GM23338 (cell line): Measurements from ENCODE around the gene NKX6-1. TPM values are rescaled to one million over a fixed set of nuclear protein-coding genes. Genes with fewer than 3 reads are reported as not detected.

Experiments used
- ATAC-seq: fragments of 200-7000 bp; cut with Tn5 transposase; 3 replicates; pipeline ENCODE4 v1.9.1; 2020
- DNase-seq: peaks from one replicate; pipeline ENCODE4 v3.0.0-alpha.2; 2015; ENCODE audit warnings: low spot score
- H2AFZ ChIP-seq: fragments of 200-600 bp; sonication (generic); 2 replicates; pipeline ENCODE4 v1.8.0; 2016; ENCODE audit warnings: antibody characterized with exemption, mild to moderate bottlenecking, moderate library complexity
- H3F3A ChIP-seq: fragments of 200-600 bp; sonication (generic); replicated peaks from 2 replicates; pipeline ENCODE4 v1.8.0; 2017; ENCODE audit warnings: antibody characterized with exemption, mixed run types, low read depth
- H3K27ac ChIP-seq: fragments of 200-600 bp; sonication (generic); 2 replicates; pipeline ENCODE4 v1.6.1; 2016; ENCODE audit warnings: low read depth
- H3K27me3 ChIP-seq: fragments of 200-600 bp; sonication (generic); 2 replicates; pipeline ENCODE4 v1.8.0; 2016; ENCODE audit warnings: mild to moderate bottlenecking, mixed run types, moderate library complexity; ENCODE audit not compliant: insufficient read depth
- H3K36me3 ChIP-seq: fragments of 200-600 bp; sonication (generic); 2 replicates; pipeline ENCODE4 v1.8.0; 2016; ENCODE audit warnings: mild to moderate bottlenecking; ENCODE audit not compliant: insufficient read depth
- H3K4me1 ChIP-seq: fragments of 200-600 bp; sonication (generic); 2 replicates; pipeline ENCODE4 v1.8.0; 2016; ENCODE audit warnings: mild to moderate bottlenecking, moderate library complexity; ENCODE audit not compliant: insufficient read depth
- H3K4me2 ChIP-seq: fragments of 200-600 bp; sonication (generic); 2 replicates; pipeline ENCODE4 v1.7.1; 2017; ENCODE audit warnings: mixed run types
- H3K4me3 ChIP-seq: fragments of 200-600 bp; sonication (generic); 2 replicates; pipeline ENCODE4 v1.6.1; 2016; ENCODE audit warnings: mixed run types
- H3K79me2 ChIP-seq: fragments of 200-600 bp; sonication (generic); replicated peaks from 2 replicates; pipeline ENCODE4 v1.8.0; 2017; ENCODE audit warnings: mild to moderate bottlenecking; ENCODE audit not compliant: insufficient read depth
- H3K9me2 ChIP-seq: fragments of 200-600 bp; sonication (generic); 2 replicates; pipeline ENCODE4 v1.8.0; 2017; ENCODE audit not compliant: insufficient read depth
- H4K20me1 ChIP-seq: fragments of 200-600 bp; sonication (generic); replicated peaks from 2 replicates; pipeline ENCODE4 v1.8.0; 2017; ENCODE audit warnings: mild to moderate bottlenecking; ENCODE audit not compliant: insufficient read depth
- H3K27ac Mint-ChIP-seq: 2 replicates; pipeline ENCODE4 v1.8.0; 2020; ENCODE audit warnings: inconsistent platforms, mild to moderate bottlenecking, moderate library complexity, mixed read lengths
- H3K27me3 Mint-ChIP-seq: 3 replicates; pipeline ENCODE4 v1.8.0; 2022; ENCODE audit warnings: low read depth, mild to moderate bottlenecking, moderate library complexity, mixed read lengths, inconsistent platforms; ENCODE audit not compliant: insufficient read depth, poor library complexity
- H3K36me3 Mint-ChIP-seq: 3 replicates; pipeline ENCODE4 v1.8.0; 2021; ENCODE audit warnings: low read depth, mild to moderate bottlenecking, inconsistent platforms, moderate library complexity, mixed read lengths
- H3K4me1 Mint-ChIP-seq: 3 replicates; pipeline ENCODE4 v1.8.0; 2020; ENCODE audit warnings: mild to moderate bottlenecking, inconsistent platforms, mixed read lengths
- H3K4me3 Mint-ChIP-seq: 3 replicates; pipeline ENCODE4 v1.8.0; 2021; ENCODE audit warnings: moderate library complexity, mild to moderate bottlenecking, inconsistent platforms, mixed read lengths
- H3K9me3 Mint-ChIP-seq: 3 replicates; pipeline ENCODE4 v1.8.0; 2020; ENCODE audit warnings: moderate library complexity, mild to moderate bottlenecking, inconsistent platforms, mixed read lengths
- CREB1 ChIP-seq: fragments of 250-450 bp; sonication (Bioruptor Pico); IDR thresholded peaks from 2 replicates; pipeline ENCODE4 v1.5.0; 2020; ENCODE audit warnings: low read depth, mild to moderate bottlenecking, moderate library complexity
- ETS1 ChIP-seq: IDR thresholded peaks from 2 replicates; pipeline ENCODE4 v1.6.1; 2016; ENCODE audit warnings: antibody characterized with exemption
- EZH2 ChIP-seq: fragments of 200-600 bp; sonication (generic); IDR thresholded peaks from one replicate; pipeline ENCODE4 v1.8.0; 2017; ENCODE audit warnings: antibody characterized with exemption, mild to moderate bottlenecking, low read depth; ENCODE audit not compliant: unreplicated experiment
- JUNB ChIP-seq: IDR thresholded peaks from one replicate; pipeline ENCODE4 v1.6.1; 2016; ENCODE audit warnings: antibody characterized with exemption; ENCODE audit not compliant: unreplicated experiment
- STAT1 ChIP-seq: IDR thresholded peaks from one replicate; pipeline ENCODE4 v1.6.1; 2016; ENCODE audit warnings: antibody characterized with exemption; ENCODE audit not compliant: unreplicated experiment
- ZNF114 ChIP-seq: fragments of 250-450 bp; sonication (Bioruptor Pico); IDR thresholded peaks from 2 replicates; pipeline ENCODE4 v1.5.0; 2020; ENCODE audit warnings: mild to moderate bottlenecking, moderate library complexity
- ZNF331 ChIP-seq: fragments of 250-450 bp; sonication (Bioruptor Pico); IDR thresholded peaks from 2 replicates; pipeline ENCODE4 v1.5.0; 2020; ENCODE audit warnings: low read depth, mild to moderate bottlenecking, moderate library complexity
- polyA plus RNA-seq: library from polyadenylated mRNA; unstranded; fragments of >200 nt; fragmentation: Nextera tagmentation; extraction: Ambion mirVana; gene quantifications from 2 replicates; pipeline ENCODE4 v1.2.1, GENCODE V29; 2016
- total RNA-seq: library from RNA; depleted of rRNA; stranded (reverse); fragments of >200 nt; shearing (Covaris generic); gene quantifications from 2 replicates; pipeline ENCODE4 v1.2.3, GENCODE V29; 2014
- TF ChIP-seq, protein P1 (sequence below): fragments of 250-450 bp; sonication (Bioruptor Pico); IDR thresholded peaks from 2 replicates; pipeline ENCODE4 v1.5.0; 2020; ENCODE audit warnings: mild to moderate bottlenecking, moderate library complexity
- TF ChIP-seq, protein P2 (sequence below), 2 experiments: fragments of 200-600 bp in 1 of 2; sonication (generic) in 1 of 2; conservative IDR thresholded peaks; 2 replicates each; pipeline versions ENCODE4 v1.5.1 to v1.6.1; 2016 to 2017; ENCODE audit warnings: antibody characterized with exemption in 2 of 2, low read depth in 2 of 2, mild to moderate bottlenecking in 2 of 2, moderate library complexity in 1 of 2

NKX6-1 gene
- total and polyA plus RNA-seq, 2 experiments from 2014 or later: 0.07 TPM; not detected in 1

DNA sequence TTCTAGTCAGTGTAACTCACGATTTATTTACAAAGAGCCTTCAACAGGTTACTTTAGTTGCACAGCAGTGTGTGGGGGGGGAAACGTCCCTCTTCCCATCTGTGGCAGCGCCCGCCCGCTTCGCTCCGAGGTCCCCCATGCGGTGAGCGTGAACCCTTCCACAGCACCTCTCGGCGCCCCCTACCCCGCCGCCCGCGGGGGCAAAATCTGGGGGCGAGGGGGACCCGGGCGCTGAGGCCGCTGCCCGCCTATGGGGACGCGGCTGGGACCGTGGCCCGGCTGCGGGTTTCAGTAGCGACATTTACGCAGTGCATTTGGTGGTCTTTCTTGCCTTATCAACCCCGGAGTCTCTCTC is 6.4 kb downstream of the NKX6-1 start:
- Histone ChIP-seq H3K79me2 (no peaks in the 10 kb centered on the region), H2AFZ (peak overlapping the region; percentile 86), H3K4me3 (peak overlapping the region; percentile 62), H3K9me2 (no peaks in the 10 kb centered on the region), H3F3A (0 out of 2 replicates have a peak, but pooled peaks cover 5% of the 10 kb centered on the region), H3K27me3 (peaks cover 100% of the 10 kb centered on the region), H3K4me2 (peak overlapping the region; percentile 87), H3K27ac (no peak overlapping the region), H3K36me3 (no peaks in the 10 kb centered on the region), H4K20me1 (peaks cover 10% of the 10 kb centered on the region; the same call in 1 of the 2 replicates), H3K4me1 (peaks cover 50% of the 10 kb centered on the region)
- Mint-ChIP-seq H3K4me1 (peaks cover 46% of the 10 kb centered on the region), H3K27ac (no peak overlapping the region), H3K4me3 (peak overlapping the region; percentile 77), H3K9me3 (peaks cover 3% of the 10 kb centered on the region; the same call in 2 of the 3 replicates), H3K36me3 (no peaks in the 10 kb centered on the region), H3K27me3 (peaks cover 97% of the 10 kb centered on the region)
- TF ChIP-seq EZH2: peak; percentile 94
- TF ChIP-seq, protein P1, sequence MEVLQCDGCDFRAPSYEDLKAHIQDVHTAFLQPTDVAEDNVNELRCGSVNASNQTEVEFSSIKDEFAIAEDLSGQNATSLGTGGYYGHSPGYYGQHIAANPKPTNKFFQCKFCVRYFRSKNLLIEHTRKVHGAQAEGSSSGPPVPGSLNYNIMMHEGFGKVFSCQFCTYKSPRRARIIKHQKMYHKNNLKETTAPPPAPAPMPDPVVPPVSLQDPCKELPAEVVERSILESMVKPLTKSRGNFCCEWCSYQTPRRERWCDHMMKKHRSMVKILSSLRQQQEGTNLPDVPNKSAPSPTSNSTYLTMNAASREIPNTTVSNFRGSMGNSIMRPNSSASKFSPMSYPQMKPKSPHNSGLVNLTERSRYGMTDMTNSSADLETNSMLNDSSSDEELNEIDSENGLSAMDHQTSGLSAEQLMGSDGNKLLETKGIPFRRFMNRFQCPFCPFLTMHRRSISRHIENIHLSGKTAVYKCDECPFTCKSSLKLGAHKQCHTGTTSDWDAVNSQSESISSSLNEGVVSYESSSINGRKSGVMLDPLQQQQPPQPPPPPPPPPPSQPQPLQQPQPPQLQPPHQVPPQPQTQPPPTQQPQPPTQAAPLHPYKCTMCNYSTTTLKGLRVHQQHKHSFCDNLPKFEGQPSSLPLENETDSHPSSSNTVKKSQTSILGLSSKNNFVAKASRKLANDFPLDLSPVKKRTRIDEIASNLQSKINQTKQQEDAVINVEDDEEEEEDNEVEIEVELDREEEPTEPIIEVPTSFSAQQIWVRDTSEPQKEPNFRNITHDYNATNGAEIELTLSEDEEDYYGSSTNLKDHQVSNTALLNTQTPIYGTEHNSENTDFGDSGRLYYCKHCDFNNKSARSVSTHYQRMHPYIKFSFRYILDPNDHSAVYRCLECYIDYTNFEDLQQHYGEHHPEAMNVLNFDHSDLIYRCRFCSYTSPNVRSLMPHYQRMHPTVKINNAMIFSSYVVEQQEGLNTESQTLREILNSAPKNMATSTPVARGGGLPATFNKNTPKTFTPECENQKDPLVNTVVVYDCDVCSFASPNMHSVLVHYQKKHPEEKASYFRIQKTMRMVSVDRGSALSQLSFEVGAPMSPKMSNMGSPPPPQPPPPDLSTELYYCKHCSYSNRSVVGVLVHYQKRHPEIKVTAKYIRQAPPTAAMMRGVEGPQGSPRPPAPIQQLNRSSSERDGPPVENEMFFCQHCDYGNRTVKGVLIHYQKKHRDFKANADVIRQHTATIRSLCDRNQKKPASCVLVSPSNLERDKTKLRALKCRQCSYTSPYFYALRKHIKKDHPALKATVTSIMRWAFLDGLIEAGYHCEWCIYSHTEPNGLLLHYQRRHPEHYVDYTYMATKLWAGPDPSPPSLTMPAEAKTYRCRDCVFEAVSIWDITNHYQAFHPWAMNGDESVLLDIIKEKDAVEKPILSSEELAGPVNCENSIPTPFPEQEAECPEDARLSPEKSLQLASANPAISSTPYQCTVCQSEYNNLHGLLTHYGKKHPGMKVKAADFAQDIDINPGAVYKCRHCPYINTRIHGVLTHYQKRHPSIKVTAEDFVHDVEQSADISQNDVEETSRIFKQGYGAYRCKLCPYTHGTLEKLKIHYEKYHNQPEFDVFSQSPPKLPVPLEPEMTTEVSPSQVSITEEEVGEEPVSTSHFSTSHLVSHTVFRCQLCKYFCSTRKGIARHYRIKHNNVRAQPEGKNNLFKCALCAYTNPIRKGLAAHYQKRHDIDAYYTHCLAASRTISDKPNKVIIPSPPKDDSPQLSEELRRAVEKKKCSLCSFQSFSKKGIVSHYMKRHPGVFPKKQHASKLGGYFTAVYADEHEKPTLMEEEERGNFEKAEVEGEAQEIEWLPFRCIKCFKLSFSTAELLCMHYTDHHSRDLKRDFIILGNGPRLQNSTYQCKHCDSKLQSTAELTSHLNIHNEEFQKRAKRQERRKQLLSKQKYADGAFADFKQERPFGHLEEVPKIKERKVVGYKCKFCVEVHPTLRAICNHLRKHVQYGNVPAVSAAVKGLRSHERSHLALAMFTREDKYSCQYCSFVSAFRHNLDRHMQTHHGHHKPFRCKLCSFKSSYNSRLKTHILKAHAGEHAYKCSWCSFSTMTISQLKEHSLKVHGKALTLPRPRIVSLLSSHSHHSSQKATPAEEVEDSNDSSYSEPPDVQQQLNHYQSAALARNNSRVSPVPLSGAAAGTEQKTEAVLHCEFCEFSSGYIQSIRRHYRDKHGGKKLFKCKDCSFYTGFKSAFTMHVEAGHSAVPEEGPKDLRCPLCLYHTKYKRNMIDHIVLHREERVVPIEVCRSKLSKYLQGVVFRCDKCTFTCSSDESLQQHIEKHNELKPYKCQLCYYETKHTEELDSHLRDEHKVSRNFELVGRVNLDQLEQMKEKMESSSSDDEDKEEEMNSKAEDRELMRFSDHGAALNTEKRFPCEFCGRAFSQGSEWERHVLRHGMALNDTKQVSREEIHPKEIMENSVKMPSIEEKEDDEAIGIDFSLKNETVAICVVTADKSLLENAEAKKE (CRISPR knock-in tag): no peak
- ATAC-seq (peak; percentile 3; the same call in 2 of the 3 replicates), DNase-seq (peak; percentile 49)

DNA sequence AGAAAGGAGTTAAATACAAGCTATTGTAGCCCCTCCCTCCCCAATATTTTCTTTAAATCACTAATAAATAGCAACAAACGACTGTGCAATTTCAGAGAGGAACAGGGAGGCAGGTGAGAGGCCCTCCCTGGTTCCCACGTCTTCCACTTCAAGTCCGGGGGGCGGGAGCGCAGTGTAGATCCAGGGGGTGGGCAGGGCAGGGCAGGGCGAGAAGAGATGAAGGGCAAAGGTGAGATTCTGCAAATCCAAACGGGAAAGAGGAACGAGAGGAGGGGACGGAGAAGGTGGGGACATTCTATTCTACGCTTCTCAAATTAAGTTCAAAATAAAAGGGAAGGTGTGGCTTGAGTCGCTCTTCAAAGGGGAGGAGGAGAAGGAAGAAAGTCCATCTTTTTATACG is 6.8 kb downstream of the NKX6-1 start:
- Histone ChIP-seq H3K4me2 (peak overlapping the region; percentile 87), H3K4me1 (peaks cover 50% of the 10 kb centered on the region), H3K27me3 (peaks cover 100% of the 10 kb centered on the region), H3F3A (0 out of 2 replicates have a peak, but pooled peaks cover 5% of the 10 kb centered on the region), H3K27ac (no peak overlapping the region), H3K36me3 (no peaks in the 10 kb centered on the region), H3K9me2 (no peaks in the 10 kb centered on the region), H4K20me1 (peaks cover 10% of the 10 kb centered on the region; the same call in 1 of the 2 replicates), H3K4me3 (peak overlapping the region; percentile 62), H3K79me2 (no peaks in the 10 kb centered on the region), H2AFZ (no peak overlapping the region)
- Mint-ChIP-seq H3K4me3 (peak overlapping the region; percentile 62), H3K9me3 (peaks cover 3% of the 10 kb centered on the region; the same call in 2 of the 3 replicates), H3K27ac (no peak overlapping the region), H3K4me1 (peaks cover 46% of the 10 kb centered on the region), H3K36me3 (no peaks in the 10 kb centered on the region), H3K27me3 (peaks cover 97% of the 10 kb centered on the region)
- DNase-seq (peak; percentile 57), ATAC-seq (no peak)
- TF ChIP-seq JUNB (no peak), ETS1 (no peak), CREB1 (CRISPR knock-in tag) (no peak), STAT1 (no peak), ZNF331 (CRISPR knock-in tag) (no peak), EZH2 (no peak), ZNF114 (no peak)
- TF ChIP-seq, protein P2, sequence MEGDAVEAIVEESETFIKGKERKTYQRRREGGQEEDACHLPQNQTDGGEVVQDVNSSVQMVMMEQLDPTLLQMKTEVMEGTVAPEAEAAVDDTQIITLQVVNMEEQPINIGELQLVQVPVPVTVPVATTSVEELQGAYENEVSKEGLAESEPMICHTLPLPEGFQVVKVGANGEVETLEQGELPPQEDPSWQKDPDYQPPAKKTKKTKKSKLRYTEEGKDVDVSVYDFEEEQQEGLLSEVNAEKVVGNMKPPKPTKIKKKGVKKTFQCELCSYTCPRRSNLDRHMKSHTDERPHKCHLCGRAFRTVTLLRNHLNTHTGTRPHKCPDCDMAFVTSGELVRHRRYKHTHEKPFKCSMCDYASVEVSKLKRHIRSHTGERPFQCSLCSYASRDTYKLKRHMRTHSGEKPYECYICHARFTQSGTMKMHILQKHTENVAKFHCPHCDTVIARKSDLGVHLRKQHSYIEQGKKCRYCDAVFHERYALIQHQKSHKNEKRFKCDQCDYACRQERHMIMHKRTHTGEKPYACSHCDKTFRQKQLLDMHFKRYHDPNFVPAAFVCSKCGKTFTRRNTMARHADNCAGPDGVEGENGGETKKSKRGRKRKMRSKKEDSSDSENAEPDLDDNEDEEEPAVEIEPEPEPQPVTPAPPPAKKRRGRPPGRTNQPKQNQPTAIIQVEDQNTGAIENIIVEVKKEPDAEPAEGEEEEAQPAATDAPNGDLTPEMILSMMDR (conservative IDR thresholded peaks at IDR 0.05; ENCODE audit: low read depth in 2 of 2): no peak
